ENCODE data around the gene NLGN1.

Gene NLGN1

DNA sequence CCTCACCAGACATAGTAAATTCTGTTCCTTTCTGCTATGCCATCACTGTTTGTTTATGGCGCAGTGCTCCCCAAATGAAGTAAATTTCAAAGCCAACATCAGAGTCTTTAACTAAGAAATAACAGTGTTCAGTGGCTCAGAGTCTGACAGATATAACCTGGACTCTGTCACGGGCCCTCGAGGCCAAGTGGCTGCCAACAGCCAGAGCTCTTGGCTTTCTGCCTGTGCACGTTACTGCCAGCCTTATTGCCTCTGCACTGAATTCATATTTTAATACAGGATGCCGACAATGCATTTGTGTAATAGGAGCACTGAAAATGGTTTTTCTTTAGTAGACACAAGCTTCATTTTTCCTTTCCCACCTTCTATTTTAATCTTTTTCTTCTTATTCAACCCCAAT is 219.9 kb downstream of the NLGN1 start:
- no peaks in the 10 kb centered on the region for H3K9me3 ChIP-seq (ENCODE audit: control insufficient read depth, low read length)
- H3K4me1 ChIP-seq (ENCODE audit: control insufficient read depth, insufficient read depth, low read length), result no peaks in the 10 kb centered on the region
- H3K4me3 ChIP-seq (ENCODE audit: insufficient read depth, low read depth, low read length), result no peak overlapping the region
- no peaks in the 10 kb centered on the region for H3K27me3 ChIP-seq (ENCODE audit: control insufficient read depth, insufficient read depth, low read length, poor library complexity, severe bottlenecking)
- H3K27ac ChIP-seq (ENCODE audit: insufficient read depth, low read depth, low read length, poor library complexity, severe bottlenecking), result no peak overlapping the region
- no peaks in the 10 kb centered on the region for H3K36me3 ChIP-seq (ENCODE audit: control insufficient read depth, insufficient read depth, low read length)
- WGBS, 2 experiments, result 95 to 98% methylated on average over 5 of the region's 5 CpGs

- H3K27ac ChIP-seq (ENCODE audit: insufficient read depth, low read depth, low read length, poor library complexity, severe bottlenecking), result no peak overlapping the region
- WGBS, 2 experiments, result 93 to 95% methylated on average over 4 of the region's 4 CpGs
- no peaks in the 10 kb centered on the region for H3K4me1 ChIP-seq (ENCODE audit: control insufficient read depth, insufficient read depth, low read length)
- H3K27me3 ChIP-seq (ENCODE audit: control insufficient read depth, insufficient read depth, low read length, poor library complexity, severe bottlenecking), result no peaks in the 10 kb centered on the region
- H3K9me3 ChIP-seq (ENCODE audit: control insufficient read depth, low read length), result no peaks in the 10 kb centered on the region
- no peaks in the 10 kb centered on the region for H3K36me3 ChIP-seq (ENCODE audit: control insufficient read depth, insufficient read depth, low read length)
- no peak overlapping the region for H3K4me3 ChIP-seq (ENCODE audit: insufficient read depth, low read depth, low read length)
These were observed 220.6 kb downstream of the NLGN1 start for GRCh38 chr3:173618148-173618547.

DNA sequence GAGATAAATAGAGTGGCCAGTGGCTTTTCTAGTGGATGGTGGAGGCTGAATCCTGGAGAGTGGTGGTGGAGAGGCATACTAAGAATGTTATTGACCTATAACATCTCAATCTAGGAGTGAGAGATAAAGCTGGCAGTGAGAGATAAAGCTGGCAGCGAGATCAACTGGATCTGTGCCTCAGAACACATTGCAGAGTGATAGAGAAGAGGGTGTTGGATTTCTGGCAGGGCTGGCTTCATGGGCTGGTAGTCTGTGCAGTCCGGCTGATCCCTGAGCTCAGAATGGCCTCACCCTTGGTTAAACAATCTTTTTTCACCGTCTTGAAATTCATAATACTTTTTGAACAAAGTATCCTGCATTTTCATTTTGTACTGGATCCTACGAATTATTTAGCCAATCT is 221.2 kb downstream of the NLGN1 start:
- Histone ChIP-seq H3K4me3 (ENCODE audit: insufficient read depth, low read depth, low read length) (no peak overlapping the region), H3K9me3 (ENCODE audit: control insufficient read depth, low read length) (no peaks in the 10 kb centered on the region), H3K4me1 (ENCODE audit: control insufficient read depth, insufficient read depth, low read length) (no peaks in the 10 kb centered on the region), H3K27me3 (ENCODE audit: control insufficient read depth, insufficient read depth, low read length, poor library complexity, severe bottlenecking) (no peaks in the 10 kb centered on the region), H3K27ac (ENCODE audit: insufficient read depth, low read depth, low read length, poor library complexity, severe bottlenecking) (no peak overlapping the region), H3K36me3 (ENCODE audit: control insufficient read depth, insufficient read depth, low read length) (no peaks in the 10 kb centered on the region)
- 58 to 62% methylated on average over 4 of the region's 4 CpGs for WGBS, 2 experiments

GRCh38 chr3:173622166-173622565 is 224.6 kb downstream of the NLGN1 start:
- no peak overlapping the region for H3K4me3 ChIP-seq (ENCODE audit: insufficient read depth, low read depth, low read length)
- H3K27me3 ChIP-seq (ENCODE audit: control insufficient read depth, insufficient read depth, low read length, poor library complexity, severe bottlenecking), result no peaks in the 10 kb centered on the region
- H3K9me3 ChIP-seq (ENCODE audit: control insufficient read depth, low read length), result no peaks in the 10 kb centered on the region
- H3K4me1 ChIP-seq (ENCODE audit: control insufficient read depth, insufficient read depth, low read length), result no peaks in the 10 kb centered on the region
- WGBS, 2 experiments, result 94 to 100% methylated on average over 1 of the region's 1 CpG
- H3K27ac ChIP-seq (ENCODE audit: insufficient read depth, low read depth, low read length, poor library complexity, severe bottlenecking), result no peak overlapping the region
- no peaks in the 10 kb centered on the region for H3K36me3 ChIP-seq (ENCODE audit: control insufficient read depth, insufficient read depth, low read length)

GRCh38 chr3:173624086-173624485 is 226.5 kb downstream of the NLGN1 start:
- 94 to 97% methylated on average over 2 to 3 of the region's 3 CpGs for WGBS, 2 experiments
- H3K27ac ChIP-seq (ENCODE audit: insufficient read depth, low read depth, low read length, poor library complexity, severe bottlenecking), result no peak overlapping the region
- no peaks in the 10 kb centered on the region for H3K4me1 ChIP-seq (ENCODE audit: control insufficient read depth, insufficient read depth, low read length)
- H3K9me3 ChIP-seq (ENCODE audit: control insufficient read depth, low read length), result no peaks in the 10 kb centered on the region
- no peak overlapping the region for H3K4me3 ChIP-seq (ENCODE audit: insufficient read depth, low read depth, low read length)
- no peaks in the 10 kb centered on the region for H3K27me3 ChIP-seq (ENCODE audit: control insufficient read depth, insufficient read depth, low read length, poor library complexity, severe bottlenecking)
- H3K36me3 ChIP-seq (ENCODE audit: control insufficient read depth, insufficient read depth, low read length), result no peaks in the 10 kb centered on the region

DNA sequence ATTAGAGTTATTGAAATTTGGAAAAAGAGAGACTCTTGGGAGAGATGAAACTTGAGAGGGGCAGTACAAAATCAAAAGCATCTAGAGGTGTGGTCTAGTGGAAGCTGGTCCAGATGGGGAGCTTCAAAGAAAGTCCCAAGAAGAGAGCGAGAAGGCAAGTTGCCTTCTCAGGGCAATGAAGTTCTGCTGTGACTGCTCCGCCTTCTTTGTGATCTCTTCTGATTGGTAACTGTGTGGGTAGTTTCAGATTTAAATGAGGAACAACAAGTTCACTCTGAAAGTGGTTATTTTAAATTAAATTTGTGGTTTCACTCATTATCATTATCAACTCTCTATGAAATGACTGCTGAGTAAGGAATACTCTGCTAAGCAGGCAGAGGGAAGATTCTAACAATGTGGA is 233.3 kb downstream of the NLGN1 start:
- no peak overlapping the region for H3K4me3 ChIP-seq (ENCODE audit: insufficient read depth, low read depth, low read length)
- no peaks in the 10 kb centered on the region for H3K4me1 ChIP-seq (ENCODE audit: control insufficient read depth, insufficient read depth, low read length)
- H3K36me3 ChIP-seq (ENCODE audit: control insufficient read depth, insufficient read depth, low read length), result no peaks in the 10 kb centered on the region
- no peak overlapping the region for H3K27ac ChIP-seq (ENCODE audit: insufficient read depth, low read depth, low read length, poor library complexity, severe bottlenecking)
- no peaks in the 10 kb centered on the region for H3K27me3 ChIP-seq (ENCODE audit: control insufficient read depth, insufficient read depth, low read length, poor library complexity, severe bottlenecking)
- WGBS, 2 experiments, result 96 to 97% methylated on average over 2 of the region's 2 CpGs
- no peaks in the 10 kb centered on the region for H3K9me3 ChIP-seq (ENCODE audit: control insufficient read depth, low read length)

DNA sequence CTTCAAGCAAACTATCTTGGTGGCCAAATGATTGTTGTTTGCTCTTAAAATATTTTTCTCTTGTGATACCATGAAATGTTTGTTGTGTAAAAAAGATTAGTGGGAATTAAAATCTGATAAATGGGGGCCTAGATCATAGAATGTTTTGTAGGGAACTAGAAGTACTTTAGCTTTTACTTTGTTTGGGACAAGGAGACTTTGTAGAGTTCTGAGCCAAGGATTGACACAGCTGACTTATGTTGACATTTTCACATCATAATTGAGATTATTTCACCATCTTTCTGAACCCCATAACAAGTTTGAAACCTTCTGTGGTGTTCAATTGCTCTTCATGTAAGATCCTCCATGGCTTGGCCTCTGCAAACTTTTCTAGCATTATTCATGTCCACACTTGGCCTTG is 235.4 kb downstream of the NLGN1 start:
- no peaks in the 10 kb centered on the region for H3K36me3 ChIP-seq (ENCODE audit: control insufficient read depth, insufficient read depth, low read length)
- no peaks in the 10 kb centered on the region for H3K4me1 ChIP-seq (ENCODE audit: control insufficient read depth, insufficient read depth, low read length)
- no peaks in the 10 kb centered on the region for H3K27me3 ChIP-seq (ENCODE audit: control insufficient read depth, insufficient read depth, low read length, poor library complexity, severe bottlenecking)
- H3K27ac ChIP-seq (ENCODE audit: insufficient read depth, low read depth, low read length, poor library complexity, severe bottlenecking), result no peak overlapping the region
- no peak overlapping the region for H3K4me3 ChIP-seq (ENCODE audit: insufficient read depth, low read depth, low read length)
- H3K9me3 ChIP-seq (ENCODE audit: control insufficient read depth, low read length), result no peaks in the 10 kb centered on the region

- H3K9me3 ChIP-seq (ENCODE audit: control insufficient read depth, low read length), result no peaks in the 10 kb centered on the region
- no peaks in the 10 kb centered on the region for H3K36me3 ChIP-seq (ENCODE audit: control insufficient read depth, insufficient read depth, low read length)
- no peak overlapping the region for H3K27ac ChIP-seq (ENCODE audit: insufficient read depth, low read depth, low read length, poor library complexity, severe bottlenecking)
- H3K4me1 ChIP-seq (ENCODE audit: control insufficient read depth, insufficient read depth, low read length), result no peaks in the 10 kb centered on the region
- H3K27me3 ChIP-seq (ENCODE audit: control insufficient read depth, insufficient read depth, low read length, poor library complexity, severe bottlenecking), result no peaks in the 10 kb centered on the region
- no peak overlapping the region for H3K4me3 ChIP-seq (ENCODE audit: insufficient read depth, low read depth, low read length)
- WGBS, 2 experiments, result 94 to 95% methylated on average over 6 of the region's 6 CpGs
These were observed 238.3 kb downstream of the NLGN1 start for GRCh38 chr3:173635826-173636225.

- Histone ChIP-seq H3K9me3 (ENCODE audit: control insufficient read depth, low read length) (no peaks in the 10 kb centered on the region), H3K27ac (ENCODE audit: insufficient read depth, low read depth, low read length, poor library complexity, severe bottlenecking) (no peak overlapping the region), H3K27me3 (ENCODE audit: control insufficient read depth, insufficient read depth, low read length, poor library complexity, severe bottlenecking) (no peaks in the 10 kb centered on the region), H3K36me3 (ENCODE audit: control insufficient read depth, insufficient read depth, low read length) (no peaks in the 10 kb centered on the region), H3K4me3 (ENCODE audit: insufficient read depth, low read depth, low read length) (no peak overlapping the region), H3K4me1 (ENCODE audit: control insufficient read depth, insufficient read depth, low read length) (no peaks in the 10 kb centered on the region)
- 93 to 94% methylated on average over 2 of the region's 2 CpGs for WGBS, 2 experiments
These were observed 241.6 kb downstream of the NLGN1 start for GRCh38 chr3:173639098-173639497.

DNA sequence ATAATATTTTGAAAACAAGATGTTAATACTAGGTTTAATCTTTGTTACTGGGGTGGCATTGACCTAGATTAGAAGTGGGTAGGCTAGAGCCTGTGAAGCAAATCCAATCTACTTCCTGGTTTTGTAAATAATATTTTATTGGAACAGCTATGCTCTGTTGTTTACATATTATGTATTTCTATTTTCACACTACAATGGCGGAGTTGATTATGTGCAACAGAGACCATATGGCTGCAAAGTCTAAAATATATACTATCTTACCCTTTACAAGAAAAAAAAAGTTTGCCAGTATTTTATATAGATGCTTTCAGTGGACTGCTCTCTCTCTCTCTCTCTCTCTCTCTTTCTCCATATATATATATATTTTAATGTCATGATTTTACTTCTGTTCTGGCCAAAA is 244.2 kb downstream of the NLGN1 start:
- H3K36me3 ChIP-seq (ENCODE audit: control insufficient read depth, insufficient read depth, low read length), result no peaks in the 10 kb centered on the region
- no peak overlapping the region for H3K4me3 ChIP-seq (ENCODE audit: insufficient read depth, low read depth, low read length)
- 89% methylated on average over 1 of the region's 1 CpG; no CpG with 5 or more reads in 1 of the 2 experiments for WGBS, 2 experiments
- no peaks in the 10 kb centered on the region for H3K9me3 ChIP-seq (ENCODE audit: control insufficient read depth, low read length)
- no peaks in the 10 kb centered on the region for H3K27me3 ChIP-seq (ENCODE audit: control insufficient read depth, insufficient read depth, low read length, poor library complexity, severe bottlenecking)
- H3K27ac ChIP-seq (ENCODE audit: insufficient read depth, low read depth, low read length, poor library complexity, severe bottlenecking), result no peak overlapping the region
- no peaks in the 10 kb centered on the region for H3K4me1 ChIP-seq (ENCODE audit: control insufficient read depth, insufficient read depth, low read length)
